Neural progenitor cell (in vitro differentiated cells): ENCODE measurements around the gene EHMT1. TPM values are rescaled to one million over a fixed set of nuclear protein-coding genes. Genes with fewer than 3 reads are reported as not detected.

Experiments
- DNase-seq: peaks from one replicate; pipeline ENCODE4 v3.0.0-alpha.2; 2016; ENCODE audit warnings: low spot score
- H2AFZ ChIP-seq: fragments of 200-600 bp; sonication (generic); replicated peaks from 2 replicates; pipeline ENCODE4 v1.6.1; 2016; ENCODE audit warnings: antibody characterized with exemption
- H3F3A ChIP-seq: fragments of 200-600 bp; sonication (generic); 2 replicates; pipeline ENCODE4 v1.6.1; 2016; ENCODE audit warnings: antibody characterized with exemption, low read depth
- H3K27ac ChIP-seq: fragments of 200-600 bp; sonication (generic); 2 replicates; pipeline ENCODE4 v1.5.1; 2016; ENCODE audit warnings: mild to moderate bottlenecking
- H3K27me3 ChIP-seq: fragments of 200-600 bp; sonication (generic); 2 replicates; pipeline ENCODE4 v1.6.1; 2016; ENCODE audit warnings: mild to moderate bottlenecking, moderate library complexity
- H3K36me3 ChIP-seq: fragments of 200-600 bp; sonication (generic); 2 replicates; pipeline ENCODE4 v1.5.1; 2016
- H3K4me1 ChIP-seq: fragments of 200-600 bp; sonication (generic); 2 replicates; pipeline ENCODE4 v1.6.1; 2016; ENCODE audit warnings: mixed run types
- H3K4me2 ChIP-seq: fragments of 200-600 bp; sonication (generic); 2 replicates; pipeline ENCODE4 v1.6.1; 2016
- H3K4me3 ChIP-seq: fragments of 200-600 bp; sonication (generic); 2 replicates; pipeline ENCODE4 v1.5.1; 2016
- H3K79me2 ChIP-seq: fragments of 200-600 bp; sonication (generic); 2 replicates; pipeline ENCODE4 v1.6.1; 2016; ENCODE audit warnings: low read depth
- H3K9ac ChIP-seq: fragments of 200-600 bp; sonication (generic); 2 replicates; pipeline ENCODE4 v1.6.1; 2016
- H3K9me3 ChIP-seq: fragments of 200-600 bp; sonication (generic); 2 replicates; pipeline ENCODE4 v1.5.1; 2016; ENCODE audit warnings: low read depth
- H4K20me1 ChIP-seq: fragments of 200-600 bp; sonication (generic); 2 replicates; pipeline ENCODE4 v1.6.1; 2016; ENCODE audit warnings: low read depth
- H3K27ac Mint-ChIP-seq: 3 replicates; pipeline ENCODE4 v1.8.0; 2021; ENCODE audit warnings: mixed read lengths
- H3K27me3 Mint-ChIP-seq: 2 replicates; pipeline ENCODE4 v1.8.0; 2022; ENCODE audit warnings: low read depth, mild to moderate bottlenecking, inconsistent platforms, moderate library complexity, mixed read lengths; ENCODE audit not compliant: insufficient read depth
- H3K36me3 Mint-ChIP-seq: 3 replicates; pipeline ENCODE4 v1.8.0; 2021; ENCODE audit warnings: mixed read lengths
- H3K4me1 Mint-ChIP-seq: 3 replicates; pipeline ENCODE4 v1.8.0; 2021; ENCODE audit warnings: mixed read lengths
- H3K4me3 Mint-ChIP-seq: 3 replicates; pipeline ENCODE4 v1.8.0; 2021; ENCODE audit warnings: mild to moderate bottlenecking, moderate library complexity, mixed read lengths
- H3K9me3 Mint-ChIP-seq: 3 replicates; pipeline ENCODE4 v1.8.0; 2020; ENCODE audit warnings: mixed read lengths
- EZH2 ChIP-seq: fragments of 200-600 bp; sonication (generic); IDR thresholded peaks from 2 replicates; pipeline ENCODE4 v1.6.1; 2017; ENCODE audit warnings: antibody characterized with exemption, mild to moderate bottlenecking, moderate library complexity
- EZH2phosphoT487 ChIP-seq: fragments of 200-600 bp; sonication (generic); IDR thresholded peaks from 2 replicates; pipeline ENCODE4 v1.6.1; 2017; ENCODE audit warnings: antibody characterized with exemption
- total RNA-seq: library from RNA; depleted of rRNA; stranded (reverse); fragments of >200 nt; gene quantifications from 2 replicates; pipeline ENCODE4 v1.2.3, GENCODE V29; 2015; ENCODE audit warnings: low replicate concordance
- TF ChIP-seq, protein P1 (sequence below): fragments of 200-600 bp; sonication (generic); IDR thresholded peaks from 2 replicates; pipeline ENCODE4 v1.5.1; 2017; ENCODE audit warnings: antibody characterized with exemption, mild to moderate bottlenecking

Gene EHMT1
- total RNA-seq, 1 donor from 2014 or later = 47.8 TPM

DNA sequence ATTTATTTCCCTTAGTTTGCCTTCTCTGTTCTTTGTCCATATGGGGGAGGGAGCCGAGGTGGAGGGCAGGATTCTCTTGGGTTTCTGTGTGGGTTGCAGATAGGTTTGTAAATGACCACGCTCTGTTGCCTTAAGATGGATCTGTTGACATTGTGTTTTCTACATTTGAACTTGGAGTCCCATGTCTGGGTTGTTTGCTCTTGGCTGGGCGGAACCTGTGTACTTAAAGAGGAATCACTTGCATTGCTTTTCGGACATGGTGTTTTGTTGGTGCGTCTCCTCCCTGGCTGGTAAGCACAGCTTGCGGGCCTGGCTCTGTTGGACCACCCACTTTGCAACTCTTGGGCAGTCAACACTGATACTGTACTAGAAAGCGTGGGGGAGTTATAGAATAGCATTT is 45.9 kb downstream of the EHMT1 start:
- Histone ChIP-seq H3K79me2 (peaks cover 99% of the 10 kb centered on the region), H4K20me1 (peaks cover 79% of the 10 kb centered on the region), H3K36me3 (no peaks in the 10 kb centered on the region), H3K27ac (peak overlapping the region; percentile 92), H3F3A (peaks cover 43% of the 10 kb centered on the region), H2AFZ (no peak overlapping the region), H3K9me3 (no peaks in the 10 kb centered on the region), H3K4me1 (peaks cover 49% of the 10 kb centered on the region), H3K4me3 (no peak overlapping the region), H3K9ac (no peak overlapping the region), H3K4me2 (peak overlapping the region; percentile 67), H3K27me3 (no peaks in the 10 kb centered on the region)
- Mint-ChIP-seq H3K27ac (peak overlapping the region; percentile 0), H3K9me3 (peaks cover 3% of the 10 kb centered on the region), H3K4me3 (no peak overlapping the region), H3K36me3 (peaks cover 21% of the 10 kb centered on the region), H3K27me3 (peaks cover 6% of the 10 kb centered on the region), H3K4me1 (peaks cover 57% of the 10 kb centered on the region)
- TF ChIP-seq, protein P1, sequence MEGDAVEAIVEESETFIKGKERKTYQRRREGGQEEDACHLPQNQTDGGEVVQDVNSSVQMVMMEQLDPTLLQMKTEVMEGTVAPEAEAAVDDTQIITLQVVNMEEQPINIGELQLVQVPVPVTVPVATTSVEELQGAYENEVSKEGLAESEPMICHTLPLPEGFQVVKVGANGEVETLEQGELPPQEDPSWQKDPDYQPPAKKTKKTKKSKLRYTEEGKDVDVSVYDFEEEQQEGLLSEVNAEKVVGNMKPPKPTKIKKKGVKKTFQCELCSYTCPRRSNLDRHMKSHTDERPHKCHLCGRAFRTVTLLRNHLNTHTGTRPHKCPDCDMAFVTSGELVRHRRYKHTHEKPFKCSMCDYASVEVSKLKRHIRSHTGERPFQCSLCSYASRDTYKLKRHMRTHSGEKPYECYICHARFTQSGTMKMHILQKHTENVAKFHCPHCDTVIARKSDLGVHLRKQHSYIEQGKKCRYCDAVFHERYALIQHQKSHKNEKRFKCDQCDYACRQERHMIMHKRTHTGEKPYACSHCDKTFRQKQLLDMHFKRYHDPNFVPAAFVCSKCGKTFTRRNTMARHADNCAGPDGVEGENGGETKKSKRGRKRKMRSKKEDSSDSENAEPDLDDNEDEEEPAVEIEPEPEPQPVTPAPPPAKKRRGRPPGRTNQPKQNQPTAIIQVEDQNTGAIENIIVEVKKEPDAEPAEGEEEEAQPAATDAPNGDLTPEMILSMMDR = no peak
- TF ChIP-seq EZH2phosphoT487 = no peak
- DNase-seq = peak; percentile 66

DNA sequence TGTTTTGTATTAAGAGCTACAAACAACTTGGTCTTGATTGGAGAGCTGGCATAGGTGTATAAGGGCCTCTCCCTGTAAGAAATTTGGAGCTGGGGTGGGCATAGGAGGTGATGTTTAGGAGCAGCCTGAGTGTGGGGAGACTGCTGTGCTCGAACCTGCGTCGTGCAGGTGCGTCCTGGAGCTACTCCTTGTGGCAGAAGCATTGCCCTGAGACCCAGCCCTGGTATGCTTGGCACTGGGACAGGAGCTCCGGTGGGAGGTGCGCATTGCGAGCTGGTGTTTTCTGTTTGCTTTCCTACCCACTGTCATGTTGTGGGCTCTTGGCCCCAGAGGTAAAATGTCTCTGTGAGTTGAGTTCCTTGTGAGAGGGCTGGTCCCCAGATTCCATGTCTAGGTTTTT is 46.4 kb downstream of the EHMT1 start:
- H3K27ac Mint-ChIP-seq = peak overlapping the region; percentile 91
- H4K20me1 ChIP-seq = peaks cover 79% of the 10 kb centered on the region
- H3K36me3 ChIP-seq = no peaks in the 10 kb centered on the region
- H3K79me2 ChIP-seq = peaks cover 99% of the 10 kb centered on the region
- peak overlapping the region; percentile 67 for H3K4me2 ChIP-seq
- H3K9ac ChIP-seq = no peak overlapping the region
- peaks cover 49% of the 10 kb centered on the region for H3F3A ChIP-seq
- H3K4me1 Mint-ChIP-seq = peaks cover 61% of the 10 kb centered on the region
- H3K4me3 ChIP-seq = peak overlapping the region; percentile 8
- H3K9me3 ChIP-seq = no peaks in the 10 kb centered on the region
- H3K27me3 ChIP-seq = no peaks in the 10 kb centered on the region
- no peak for TF ChIP-seq EZH2
- H3K36me3 Mint-ChIP-seq = peaks cover 23% of the 10 kb centered on the region
- no peak for DNase-seq
- no peak overlapping the region for H2AFZ ChIP-seq
- peaks cover 7% of the 10 kb centered on the region for H3K27me3 Mint-ChIP-seq
- H3K27ac ChIP-seq = peak overlapping the region; percentile 92
- H3K4me3 Mint-ChIP-seq = no peak overlapping the region
- peaks cover 3% of the 10 kb centered on the region for H3K9me3 Mint-ChIP-seq
- H3K4me1 ChIP-seq = peaks cover 55% of the 10 kb centered on the region

DNA sequence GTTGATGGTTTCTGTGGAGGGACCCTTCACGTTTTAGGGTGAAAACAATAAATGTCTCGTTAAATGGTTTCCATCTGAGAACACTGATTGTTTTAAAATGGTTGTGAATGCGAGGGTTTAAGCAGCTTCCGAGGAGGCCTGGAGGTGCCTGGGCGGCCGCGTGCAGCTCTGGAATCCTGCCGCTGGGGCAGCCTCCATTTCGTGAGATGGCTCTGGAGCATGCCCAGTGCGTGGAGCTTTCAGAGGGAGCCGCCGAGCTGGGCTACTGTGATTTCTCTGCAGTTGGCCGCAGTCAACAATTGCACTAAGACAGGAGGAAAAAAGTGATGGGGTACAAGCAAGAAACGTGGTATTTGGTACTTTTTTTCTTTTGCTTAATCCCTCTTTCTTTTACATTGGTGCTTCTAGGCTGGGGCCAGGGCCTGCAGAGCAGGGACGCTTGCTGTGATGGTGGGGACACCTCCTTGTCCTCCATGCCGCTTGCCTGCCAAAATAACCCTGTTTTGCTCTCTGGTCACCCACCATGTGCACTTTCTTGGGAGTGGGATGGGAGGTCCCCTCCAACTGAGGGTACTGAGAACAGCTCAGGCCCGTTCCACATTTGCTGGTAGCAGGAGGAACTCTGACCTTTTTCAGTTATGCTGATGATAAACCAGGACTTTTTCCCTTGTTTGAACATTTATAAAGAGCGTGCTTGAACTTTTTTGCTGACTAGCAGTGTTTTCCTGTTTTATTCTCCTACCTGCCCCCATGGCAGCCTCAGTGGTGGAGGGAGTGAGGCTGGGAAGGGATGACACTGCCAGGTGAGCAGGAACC is 47.1 kb downstream of the EHMT1 start:
- H3K27me3 Mint-ChIP-seq = peaks cover 7% of the 10 kb centered on the region
- H3K9me3 ChIP-seq = no peaks in the 10 kb centered on the region
- no peak overlapping the region for H2AFZ ChIP-seq
- H3K27ac Mint-ChIP-seq = peak overlapping the region; percentile 91
- H3K4me2 ChIP-seq = peak overlapping the region; percentile 67
- peak; percentile 90 for DNase-seq
- TF ChIP-seq, protein P1 = peak; percentile 42
- TF ChIP-seq EZH2phosphoT487 = no peak
- peaks cover 61% of the 10 kb centered on the region for H3K4me1 ChIP-seq
- peaks cover 99% of the 10 kb centered on the region for H3K79me2 ChIP-seq
- peak overlapping the region; percentile 71 for H3K4me3 Mint-ChIP-seq
- no peaks in the 10 kb centered on the region for H3K27me3 ChIP-seq
- H3K4me1 Mint-ChIP-seq = peaks cover 68% of the 10 kb centered on the region
- no peak overlapping the region for H3K9ac ChIP-seq
- H3K9me3 Mint-ChIP-seq = peaks cover 3% of the 10 kb centered on the region
- peaks cover 22% of the 10 kb centered on the region for H3K36me3 Mint-ChIP-seq
- peak overlapping the region; percentile 20 for H3K4me3 ChIP-seq
- H3F3A ChIP-seq = peaks cover 55% of the 10 kb centered on the region
- H3K27ac ChIP-seq = peak overlapping the region; percentile 92
- H4K20me1 ChIP-seq = peaks cover 84% of the 10 kb centered on the region
- no peaks in the 10 kb centered on the region for H3K36me3 ChIP-seq

DNA sequence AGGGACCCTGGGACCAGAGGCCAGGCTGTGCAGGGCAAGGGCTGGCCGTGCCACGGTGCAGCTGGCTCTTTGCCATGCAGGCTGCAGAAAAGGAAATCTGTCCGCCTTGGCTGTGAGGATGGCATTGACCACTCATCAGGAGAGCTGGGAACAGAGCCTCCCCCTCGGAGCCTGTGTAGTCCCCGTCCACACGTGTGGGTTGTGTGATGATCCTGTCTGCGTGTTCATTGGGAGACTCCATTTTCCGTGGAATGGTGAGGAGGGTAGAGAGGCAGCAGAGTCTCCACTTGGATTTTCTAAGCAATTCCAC is 47.7 kb downstream of the EHMT1 start:
- no peak overlapping the region for H3K9ac ChIP-seq
- DNase-seq = no peak
- H4K20me1 ChIP-seq = peaks cover 89% of the 10 kb centered on the region
- H3K27ac Mint-ChIP-seq = peak overlapping the region; percentile 84
- H3K4me2 ChIP-seq = peak overlapping the region; percentile 67
- H3K36me3 ChIP-seq = no peaks in the 10 kb centered on the region
- H3K27me3 Mint-ChIP-seq = peaks cover 7% of the 10 kb centered on the region
- peak overlapping the region; percentile 43 for H3K27ac ChIP-seq
- peak overlapping the region; percentile 71 for H3K4me3 Mint-ChIP-seq
- peak overlapping the region; percentile 20 for H3K4me3 ChIP-seq
- H3K9me3 ChIP-seq = no peaks in the 10 kb centered on the region
- H3K36me3 Mint-ChIP-seq = peaks cover 22% of the 10 kb centered on the region
- TF ChIP-seq EZH2 (no peak), EZH2phosphoT487 (no peak)
- TF ChIP-seq, protein P1 = no peak
- peaks cover 72% of the 10 kb centered on the region for H3K4me1 Mint-ChIP-seq
- peaks cover 59% of the 10 kb centered on the region for H3F3A ChIP-seq
- H3K27me3 ChIP-seq = no peaks in the 10 kb centered on the region
- peaks cover 3% of the 10 kb centered on the region for H3K9me3 Mint-ChIP-seq
- H2AFZ ChIP-seq = no peak overlapping the region
- H3K79me2 ChIP-seq = peaks cover 99% of the 10 kb centered on the region
- H3K4me1 ChIP-seq = peaks cover 67% of the 10 kb centered on the region
